Measurements from ENCODE around the gene PSORS1C1. TPM values are rescaled to one million over a fixed set of nuclear protein-coding genes. Genes with fewer than 3 reads are reported as not detected.

The PSORS1C1 gene
- total RNA-seq, 1 donor from 2014 or later: not detected

DNA sequence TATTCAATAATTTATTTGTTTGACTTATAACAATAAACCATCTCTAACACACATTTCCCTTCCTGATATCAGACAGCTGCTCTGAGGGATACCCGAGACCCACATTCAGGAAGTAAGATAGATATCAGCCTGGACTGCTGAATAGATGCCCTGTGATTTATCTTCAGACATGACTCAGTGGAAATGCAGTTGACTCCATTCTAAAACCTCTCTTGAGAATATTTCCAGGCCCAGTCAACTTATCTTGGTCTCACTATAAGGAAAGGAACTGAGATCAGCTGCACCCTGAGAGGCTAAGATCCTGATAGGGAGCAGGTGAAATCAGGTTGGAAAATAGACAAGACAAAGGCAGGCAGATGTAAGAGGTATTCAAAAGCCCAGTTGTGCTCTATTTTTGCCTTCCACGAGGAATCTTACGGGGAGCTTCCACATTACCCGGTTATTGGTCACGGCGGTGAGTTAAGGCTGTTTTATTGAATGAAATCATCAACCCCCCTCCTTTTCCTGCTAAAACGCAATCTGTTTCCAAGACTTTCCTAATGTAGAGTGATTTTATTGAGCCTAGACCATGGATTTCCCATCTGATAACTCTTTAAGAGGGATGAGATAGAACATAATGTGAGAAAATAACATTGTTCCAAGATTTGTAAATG, 27.7 kb upstream of the PSORS1C1 start:
- peaks cover 9% of the 10 kb centered on the region for H3K4me1 Mint-ChIP-seq (ENCODE audit: low read depth)
- DNase-seq (ENCODE audit: low spot score): no peak
- H3K27me3 Mint-ChIP-seq (ENCODE audit: low read depth): peaks cover 17% of the 10 kb centered on the region
- H3K36me3 Mint-ChIP-seq (ENCODE audit: low read depth): no peaks in the 10 kb centered on the region
- no peak overlapping the region for H3K27ac Mint-ChIP-seq
- no peaks in the 10 kb centered on the region for H3K9me3 Mint-ChIP-seq
- intact Hi-C loops (cut with micrococcal nuclease): loop anchor here (1.0 to 2.0 kb wide), 2 partner anchors 172 to 259 kb away; partner anchors contain the start of gene VARS2
- no peak overlapping the region for H3K4me3 Mint-ChIP-seq (ENCODE audit: low read depth)

DNA sequence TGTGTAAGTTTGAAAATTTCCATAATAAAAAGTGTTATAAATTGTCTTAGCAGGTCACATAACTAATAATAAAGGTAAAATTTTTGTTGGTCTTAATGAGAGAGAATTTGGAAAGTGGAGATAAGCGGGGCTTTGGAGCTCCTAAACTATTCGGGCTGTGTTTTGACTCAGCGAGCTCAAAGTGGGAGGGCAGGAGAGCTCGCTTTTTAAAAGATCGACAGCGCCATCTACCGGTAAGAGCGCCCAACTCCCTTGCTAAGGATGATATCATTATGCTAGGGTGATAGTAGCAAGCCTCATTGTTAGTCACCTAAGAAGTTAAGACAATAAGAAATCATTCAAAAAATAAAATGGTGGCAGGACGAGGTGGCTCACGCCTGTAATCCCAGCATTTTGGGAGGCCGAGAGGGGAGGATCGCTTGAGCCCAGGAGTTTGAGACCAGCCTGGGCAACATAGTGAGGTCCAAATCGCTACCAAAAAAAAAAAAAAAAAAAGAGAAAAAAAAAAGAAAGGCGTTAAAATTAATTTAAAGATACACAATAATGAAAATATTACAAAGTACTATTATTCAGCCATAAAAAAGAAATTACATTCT, 27.0 kb upstream of the PSORS1C1 start:
- Mint-ChIP-seq H3K36me3 (ENCODE audit: low read depth) (no peaks in the 10 kb centered on the region), H3K4me3 (ENCODE audit: low read depth) (no peak overlapping the region), H3K4me1 (ENCODE audit: low read depth) (peaks cover 9% of the 10 kb centered on the region), H3K27ac (no peak overlapping the region), H3K9me3 (no peaks in the 10 kb centered on the region), H3K27me3 (ENCODE audit: low read depth) (peaks cover 17% of the 10 kb centered on the region)
- peak; percentile 78 for DNase-seq (ENCODE audit: low spot score)
- intact Hi-C loops (cut with micrococcal nuclease): loop anchor here (1.0 to 2.0 kb wide), 2 partner anchors 173 to 259 kb away; partner anchors contain the start of gene VARS2

DNA sequence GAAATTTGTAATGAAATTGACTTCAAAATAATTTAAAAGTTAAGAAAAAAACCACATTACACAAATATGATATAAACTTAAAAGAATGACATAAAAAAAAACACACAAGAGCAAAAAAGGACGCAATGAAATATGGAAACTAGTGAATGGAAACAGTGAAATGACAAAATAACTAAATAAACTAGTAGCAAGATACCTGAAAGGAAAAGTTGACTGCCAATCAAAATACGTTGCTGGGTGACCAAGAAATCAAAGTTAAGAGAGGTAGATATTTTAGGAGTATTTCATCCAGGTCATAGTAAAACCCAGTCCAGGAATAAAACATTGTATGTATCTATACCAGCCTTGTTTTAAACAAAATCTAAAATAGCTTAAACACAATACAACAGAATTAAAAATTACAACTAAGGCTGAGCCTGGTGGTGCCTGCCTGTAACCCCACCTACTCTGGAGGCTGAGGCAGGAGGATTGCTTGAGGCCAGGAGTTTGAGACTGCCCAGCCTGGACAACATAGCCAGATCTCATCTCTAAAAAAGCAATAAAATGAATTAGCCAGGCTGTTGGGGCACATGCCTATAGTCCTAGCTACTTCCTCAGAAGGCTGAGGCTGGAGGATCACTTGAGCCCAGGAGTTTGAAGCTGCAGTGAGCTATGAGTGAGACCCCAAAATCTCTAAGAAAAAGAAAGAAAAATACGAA, 24.2 kb upstream of the PSORS1C1 start:
- Mint-ChIP-seq H3K9me3 (no peaks in the 10 kb centered on the region), H3K36me3 (ENCODE audit: low read depth) (no peaks in the 10 kb centered on the region), H3K27me3 (ENCODE audit: low read depth) (peaks cover 10% of the 10 kb centered on the region), H3K4me1 (ENCODE audit: low read depth) (peaks cover 22% of the 10 kb centered on the region), H3K27ac (no peak overlapping the region), H3K4me3 (ENCODE audit: low read depth) (no peak overlapping the region)
- intact Hi-C loops (cut with micrococcal nuclease): no loop called here
- DNase-seq (ENCODE audit: low spot score): no peak

DNA sequence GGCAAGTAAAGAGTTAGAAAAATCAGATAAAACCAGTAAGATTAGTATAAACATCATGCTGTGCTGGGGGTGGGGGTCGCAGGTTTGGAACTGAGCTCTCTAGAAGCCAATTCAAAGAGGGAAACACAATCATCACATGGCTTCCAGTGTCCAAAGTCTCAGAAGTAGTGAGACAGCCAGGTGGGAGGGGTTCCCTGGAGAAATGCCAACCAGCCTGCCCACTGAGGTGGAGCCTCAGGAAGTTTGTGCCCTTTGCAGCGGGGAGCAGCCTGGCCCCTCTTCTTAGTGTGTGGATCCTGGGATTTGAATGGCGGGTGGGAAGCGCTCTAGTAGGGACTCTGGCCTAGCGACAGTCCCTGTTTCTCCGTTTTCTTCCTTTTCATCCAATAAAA, 23.6 kb upstream of the PSORS1C1 start:
- H3K9me3 Mint-ChIP-seq: no peaks in the 10 kb centered on the region
- H3K4me3 Mint-ChIP-seq (ENCODE audit: low read depth): no peak overlapping the region
- H3K4me1 Mint-ChIP-seq (ENCODE audit: low read depth): peaks cover 22% of the 10 kb centered on the region
- intact Hi-C loops (cut with micrococcal nuclease): no loop called here
- H3K27me3 Mint-ChIP-seq (ENCODE audit: low read depth): peaks cover 5% of the 10 kb centered on the region
- H3K36me3 Mint-ChIP-seq (ENCODE audit: low read depth): no peaks in the 10 kb centered on the region
- H3K27ac Mint-ChIP-seq: no peak overlapping the region
- no peak for DNase-seq (ENCODE audit: low spot score)

DNA sequence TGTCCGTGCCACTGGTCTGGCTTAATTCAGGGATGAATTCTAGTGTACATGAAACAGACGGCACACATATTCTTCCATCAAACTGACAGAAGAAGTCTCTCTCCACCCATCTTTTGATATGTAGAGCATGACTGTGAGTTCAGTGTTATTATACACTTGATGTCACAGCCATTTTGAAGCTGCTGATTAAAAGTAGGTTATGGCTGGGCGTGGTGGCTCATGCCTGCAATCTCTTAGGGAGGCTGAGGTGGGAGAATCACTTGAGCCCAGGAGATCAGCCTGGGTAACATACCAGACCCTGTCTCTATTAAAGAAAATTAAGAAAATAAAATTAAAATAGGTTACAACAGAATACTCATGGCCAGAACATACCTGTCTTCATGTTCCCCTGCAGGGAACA, 22.9 kb upstream of the PSORS1C1 start:
- Mint-ChIP-seq H3K4me1 (ENCODE audit: low read depth) (peaks cover 21% of the 10 kb centered on the region), H3K27ac (no peak overlapping the region), H3K9me3 (no peaks in the 10 kb centered on the region), H3K4me3 (ENCODE audit: low read depth) (no peak overlapping the region), H3K36me3 (ENCODE audit: low read depth) (no peaks in the 10 kb centered on the region), H3K27me3 (ENCODE audit: low read depth) (peaks cover 2% of the 10 kb centered on the region)
- intact Hi-C loops (cut with micrococcal nuclease): no loop called here
- DNase-seq (ENCODE audit: low spot score): no peak

DNA sequence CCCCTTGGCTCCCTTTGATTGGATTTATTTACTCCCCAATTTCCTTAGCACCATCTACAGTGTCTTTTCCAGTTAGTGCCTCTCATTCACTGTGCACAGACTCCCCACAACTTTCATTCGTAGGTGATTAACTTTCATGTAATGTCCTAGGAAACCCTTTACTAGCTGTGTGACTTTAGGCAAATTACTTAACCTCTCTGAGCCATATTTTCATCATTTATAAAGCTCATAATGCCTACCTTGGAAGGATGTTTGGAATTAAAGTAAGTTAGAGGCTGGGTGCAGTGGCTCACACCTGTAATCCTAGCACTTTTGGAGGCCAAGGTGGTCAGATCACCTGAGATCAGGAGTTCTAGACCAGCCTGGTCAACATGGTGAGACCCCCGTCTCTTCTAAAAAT, 22.4 kb upstream of the PSORS1C1 start:
- peaks cover 4% of the 10 kb centered on the region for H3K27me3 Mint-ChIP-seq (ENCODE audit: low read depth)
- no peak overlapping the region for H3K27ac Mint-ChIP-seq
- no peaks in the 10 kb centered on the region for H3K9me3 Mint-ChIP-seq
- DNase-seq (ENCODE audit: low spot score): no peak
- intact Hi-C loops (cut with micrococcal nuclease): no loop called here
- H3K4me1 Mint-ChIP-seq (ENCODE audit: low read depth): peaks cover 15% of the 10 kb centered on the region
- H3K36me3 Mint-ChIP-seq (ENCODE audit: low read depth): no peaks in the 10 kb centered on the region
- H3K4me3 Mint-ChIP-seq (ENCODE audit: low read depth): no peak overlapping the region

DNA sequence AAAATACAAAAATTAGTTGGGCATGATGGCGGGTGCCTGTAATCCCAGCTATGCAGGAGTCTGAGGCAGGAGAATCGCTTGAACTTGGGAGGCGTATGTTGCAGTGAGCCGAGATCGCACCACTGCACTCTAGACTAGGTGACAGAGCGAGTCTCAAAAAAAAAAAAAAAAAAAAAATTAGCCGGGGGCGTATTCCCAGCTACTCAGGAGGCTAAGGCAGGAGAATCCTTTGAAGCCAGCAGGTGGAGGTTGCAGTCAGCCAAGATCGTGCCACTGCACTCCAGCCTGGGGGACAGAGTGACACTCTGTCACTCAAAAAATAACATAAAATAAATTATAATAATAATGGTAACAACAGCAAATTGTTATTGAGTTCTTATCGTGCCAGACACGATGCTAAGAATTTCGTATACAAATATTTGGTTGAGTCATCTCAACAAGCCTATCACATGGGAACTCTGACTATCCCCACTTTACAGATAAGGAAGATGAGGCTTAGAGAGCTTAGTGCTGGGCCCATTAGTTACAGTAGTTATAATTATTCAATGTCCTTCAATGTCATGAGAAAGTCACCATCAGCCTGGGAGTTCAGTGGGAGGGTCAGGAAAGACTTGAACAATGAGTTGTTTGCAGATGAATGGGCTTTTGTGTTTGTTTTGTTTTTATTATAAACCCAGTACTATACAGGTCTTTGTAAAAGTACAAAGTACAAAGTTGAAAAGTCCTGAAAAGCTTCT, 21.7 kb upstream of the PSORS1C1 start:
- DNase-seq (ENCODE audit: low spot score): no peak
- intact Hi-C loops (cut with micrococcal nuclease): no loop called here
- Mint-ChIP-seq H3K4me1 (ENCODE audit: low read depth) (peaks cover 16% of the 10 kb centered on the region), H3K27me3 (ENCODE audit: low read depth) (peaks cover 4% of the 10 kb centered on the region), H3K4me3 (ENCODE audit: low read depth) (no peak overlapping the region), H3K27ac (no peak overlapping the region), H3K9me3 (no peaks in the 10 kb centered on the region), H3K36me3 (ENCODE audit: low read depth) (no peaks in the 10 kb centered on the region)

DNA sequence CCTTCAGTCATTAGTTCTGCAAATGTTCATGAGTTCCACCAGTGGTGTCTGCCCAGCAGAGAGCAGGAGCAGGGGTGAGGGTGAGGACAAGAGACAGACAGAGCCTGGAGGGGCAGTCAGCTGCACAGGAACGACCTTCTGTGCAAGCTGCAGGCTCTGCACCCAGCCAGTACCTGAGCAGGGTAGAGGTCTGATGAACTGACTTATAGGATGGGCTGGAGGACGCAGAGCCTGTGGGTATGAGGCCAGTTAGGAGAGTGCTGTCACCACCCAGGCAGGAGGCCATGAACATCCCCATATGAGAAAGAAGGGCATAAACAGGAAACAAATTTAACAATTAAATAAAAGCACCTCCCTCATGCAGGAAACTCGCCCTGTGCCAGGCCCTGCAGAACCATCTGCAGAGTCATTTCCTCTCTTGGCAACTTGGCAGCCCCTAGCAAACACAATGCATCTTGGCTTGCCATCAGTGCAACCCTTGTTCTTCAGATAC, 20.2 kb upstream of the PSORS1C1 start:
- no peak for DNase-seq (ENCODE audit: low spot score)
- peaks cover 8% of the 10 kb centered on the region for H3K27me3 Mint-ChIP-seq (ENCODE audit: low read depth)

DNA sequence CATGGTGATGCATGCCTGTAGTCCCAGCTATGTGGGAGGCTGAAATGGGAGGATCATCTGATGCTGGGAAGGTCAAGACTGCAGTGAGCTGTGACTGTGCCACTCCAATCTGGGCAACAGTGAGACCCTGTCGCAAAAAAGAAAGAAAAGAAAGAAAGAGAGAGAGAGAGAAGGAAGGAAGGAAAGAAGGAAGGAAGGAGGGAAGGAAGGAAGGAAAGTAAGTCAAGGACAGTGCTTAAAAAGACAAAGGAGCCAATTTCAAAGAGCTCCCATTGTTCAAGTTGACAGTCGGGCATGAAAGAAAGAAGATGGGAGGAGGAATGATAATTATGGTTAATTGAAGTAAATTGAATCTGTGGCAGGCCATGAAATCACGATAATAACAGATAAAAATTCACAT, 18.4 kb upstream of the PSORS1C1 start:
- DNase-seq (ENCODE audit: low spot score): no peak
- Mint-ChIP-seq H3K36me3 (ENCODE audit: low read depth) (no peaks in the 10 kb centered on the region), H3K4me3 (ENCODE audit: low read depth) (no peak overlapping the region), H3K27ac (no peak overlapping the region), H3K27me3 (ENCODE audit: low read depth) (peaks cover 14% of the 10 kb centered on the region), H3K9me3 (no peaks in the 10 kb centered on the region), H3K4me1 (ENCODE audit: low read depth) (peaks cover 16% of the 10 kb centered on the region)
- intact Hi-C loops (cut with micrococcal nuclease): no loop called here

More for the DNA sequence above, 20.2 kb upstream of the PSORS1C1 start:
- no peaks in the 10 kb centered on the region for H3K9me3 Mint-ChIP-seq
- peaks cover 16% of the 10 kb centered on the region for H3K4me1 Mint-ChIP-seq (ENCODE audit: low read depth)
- H3K36me3 Mint-ChIP-seq (ENCODE audit: low read depth): no peaks in the 10 kb centered on the region
- intact Hi-C loops (cut with micrococcal nuclease): no loop called here
- no peak overlapping the region for H3K27ac Mint-ChIP-seq
- no peak overlapping the region for H3K4me3 Mint-ChIP-seq (ENCODE audit: low read depth)

DNA sequence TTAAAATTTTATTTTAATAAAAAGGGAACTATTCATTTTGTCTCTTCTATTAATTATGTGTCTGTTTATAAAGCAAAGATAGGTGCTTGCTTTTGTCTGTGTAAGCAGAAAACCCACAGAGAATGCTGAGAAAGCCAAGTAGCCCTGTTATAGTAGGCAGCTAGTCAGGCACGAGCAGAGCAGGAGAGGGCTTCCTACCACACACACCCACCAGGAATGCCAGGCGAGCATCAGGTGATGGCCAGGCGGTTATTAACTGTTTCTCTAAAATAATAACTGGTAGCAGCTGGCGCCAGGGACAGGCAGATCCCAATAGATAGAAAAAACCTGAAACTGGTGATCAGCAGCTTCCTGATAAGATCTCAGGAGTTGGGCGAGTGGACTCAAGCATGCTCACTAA, 17.9 kb upstream of the PSORS1C1 start:
- Mint-ChIP-seq H3K36me3 (ENCODE audit: low read depth) (no peaks in the 10 kb centered on the region), H3K9me3 (no peaks in the 10 kb centered on the region), H3K4me1 (ENCODE audit: low read depth) (peaks cover 16% of the 10 kb centered on the region), H3K27me3 (ENCODE audit: low read depth) (peaks cover 14% of the 10 kb centered on the region), H3K4me3 (ENCODE audit: low read depth) (no peak overlapping the region), H3K27ac (no peak overlapping the region)
- intact Hi-C loops (cut with micrococcal nuclease): no loop called here
- no peak for DNase-seq (ENCODE audit: low spot score)

DNA sequence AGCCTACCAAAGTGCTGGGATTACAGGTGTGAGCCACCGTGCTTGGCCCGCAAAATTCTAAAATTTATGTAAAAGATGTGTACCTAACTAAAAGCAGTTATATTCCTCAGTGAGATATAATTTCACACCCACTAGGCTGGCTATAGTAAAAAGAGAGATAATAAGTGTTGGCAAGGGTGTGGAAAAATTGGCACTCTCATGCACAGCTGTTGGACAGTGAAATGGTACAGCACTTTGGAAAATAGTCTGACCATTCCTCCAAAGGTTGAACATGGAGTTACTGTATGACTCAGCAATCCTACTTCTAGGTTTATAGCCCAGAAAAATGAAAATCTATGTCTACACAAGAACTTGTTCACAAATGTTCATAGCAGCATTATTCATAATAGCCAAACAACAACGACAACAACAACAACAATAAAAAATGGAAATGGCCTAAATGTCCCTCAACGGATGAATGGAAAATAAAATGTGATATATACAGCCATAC, 16.1 kb upstream of the PSORS1C1 start:
- intact Hi-C loops (cut with micrococcal nuclease): no loop called here
- no peak for DNase-seq (ENCODE audit: low spot score)
- Mint-ChIP-seq H3K36me3 (ENCODE audit: low read depth) (no peaks in the 10 kb centered on the region), H3K4me1 (ENCODE audit: low read depth) (peaks cover 16% of the 10 kb centered on the region), H3K4me3 (ENCODE audit: low read depth) (no peak overlapping the region), H3K9me3 (no peaks in the 10 kb centered on the region), H3K27ac (no peak overlapping the region), H3K27me3 (ENCODE audit: low read depth) (peaks cover 16% of the 10 kb centered on the region)

DNA sequence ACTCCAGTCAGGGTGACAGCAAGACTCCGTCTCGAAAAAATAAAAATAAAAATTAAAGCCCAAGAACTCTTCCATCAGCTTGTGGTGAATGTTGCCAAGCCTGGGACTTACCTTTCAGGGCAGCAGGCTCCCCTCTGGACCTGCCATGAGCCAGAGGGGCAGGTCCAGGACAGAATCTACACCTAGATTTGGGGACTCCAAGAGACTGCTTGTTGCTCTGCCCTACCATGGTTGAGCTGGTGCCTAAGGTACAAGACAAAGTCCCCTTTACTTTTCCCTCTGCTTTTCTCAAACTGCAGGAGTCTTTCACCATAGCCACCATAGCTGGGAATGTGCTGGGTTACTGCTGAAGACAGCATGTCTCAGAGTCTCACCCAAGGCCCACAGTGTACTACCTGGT, 11.5 kb upstream of the PSORS1C1 start:
- Mint-ChIP-seq H3K9me3 (no peaks in the 10 kb centered on the region), H3K4me1 (ENCODE audit: low read depth) (no peaks in the 10 kb centered on the region), H3K36me3 (ENCODE audit: low read depth) (no peaks in the 10 kb centered on the region), H3K4me3 (ENCODE audit: low read depth) (no peak overlapping the region), H3K27ac (no peak overlapping the region), H3K27me3 (ENCODE audit: low read depth) (peaks cover 15% of the 10 kb centered on the region)
- intact Hi-C loops (cut with micrococcal nuclease): no loop called here
- no peak for DNase-seq (ENCODE audit: low spot score)
